ENCODE results near the gene CRMP1.
"Not testable (repeated sequence)": the region's sequence is repeated elsewhere in the genome, so short reads cannot be mapped to it uniquely, and the experiment has no call there.

The CRMP1 gene

DNA sequence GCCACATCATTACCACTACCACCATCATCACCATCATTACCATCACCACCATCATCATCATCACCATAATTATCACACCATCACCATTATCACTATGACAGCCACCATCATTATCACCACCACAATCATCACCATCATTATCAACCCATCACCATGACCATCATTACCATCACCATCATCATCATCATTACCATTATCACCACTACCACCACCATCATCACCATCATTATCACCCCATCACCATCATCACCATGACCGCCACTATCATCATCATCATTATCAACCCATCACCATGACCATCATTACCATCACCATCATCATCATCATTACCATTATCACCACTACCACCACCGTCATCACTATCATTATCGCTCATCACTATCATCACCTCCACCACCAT, 36.5 kb downstream of the CRMP1 start:
- DNase-seq (ENCODE audit: low read depth in 3 of 3), result not testable (repeated sequence)

GRCh38 chr4:5854929-5855328, 38.0 kb downstream of the CRMP1 start:
- no peak for DNase-seq (ENCODE audit: low read depth in 3 of 3)

- DNase-seq (ENCODE audit: low read depth in 3 of 3), result no peak
Observed at GRCh38 chr4:5852523-5853202, 40.2 kb downstream of the CRMP1 start.

- DNase-seq (ENCODE audit: low read depth in 3 of 3), result no peak
Observed at GRCh38 chr4:5851637-5852301, 41.1 kb downstream of the CRMP1 start.

DNA sequence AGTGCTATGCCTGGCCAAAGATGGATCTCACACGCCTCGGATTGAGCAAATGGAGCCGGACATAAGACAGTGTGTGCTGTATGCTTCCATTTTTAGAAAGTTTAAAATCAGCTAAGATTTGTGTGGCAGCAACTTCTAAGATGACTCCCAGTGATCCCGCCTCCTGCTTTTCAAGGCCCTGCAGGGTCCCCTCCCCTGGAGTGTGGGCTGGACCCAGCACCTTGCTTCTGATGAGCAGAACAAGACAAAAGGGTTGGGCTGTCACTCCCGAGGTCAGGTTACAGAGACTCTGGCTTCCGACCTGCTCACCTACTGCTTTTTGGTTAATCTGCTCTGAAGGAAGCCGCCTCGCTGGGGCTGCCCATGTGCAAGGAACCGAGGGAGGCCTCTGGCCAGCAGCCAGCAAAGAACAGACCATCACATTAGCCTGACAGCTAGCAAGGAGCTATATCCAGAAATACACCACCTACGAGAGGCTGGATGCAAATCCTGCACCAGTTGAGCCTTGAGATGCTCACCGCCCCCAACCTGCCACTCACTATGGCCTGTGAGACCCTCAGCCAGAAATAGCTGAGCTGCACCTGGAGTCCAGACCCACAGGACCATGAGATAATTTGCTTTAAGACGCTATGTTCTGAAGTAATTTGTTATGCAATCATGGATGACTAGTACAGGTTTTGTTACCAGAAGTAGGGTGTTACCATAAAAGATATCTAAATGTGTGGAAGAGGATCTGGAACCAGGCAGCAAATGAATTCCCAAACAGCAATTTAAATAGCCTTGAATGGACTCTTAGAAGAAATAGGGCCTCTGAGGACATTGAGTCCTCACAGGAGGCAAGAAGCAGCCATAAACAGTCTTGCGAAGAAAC, 47.6 kb downstream of the CRMP1 start:
- no peak for DNase-seq (ENCODE audit: low read depth in 3 of 3)

- no peak for DNase-seq (ENCODE audit: low read depth in 3 of 3)
Observed at GRCh38 chr4:5843573-5844530, 49.0 kb downstream of the CRMP1 start.

- DNase-seq (ENCODE audit: low read depth in 3 of 3), result no peak
Observed at GRCh38 chr4:5842456-5842855, 50.4 kb downstream of the CRMP1 start.

- DNase-seq (ENCODE audit: low read depth in 3 of 3), result no peak
Observed at GRCh38 chr4:5839751-5840674, 52.9 kb downstream of the CRMP1 start.

DNA sequence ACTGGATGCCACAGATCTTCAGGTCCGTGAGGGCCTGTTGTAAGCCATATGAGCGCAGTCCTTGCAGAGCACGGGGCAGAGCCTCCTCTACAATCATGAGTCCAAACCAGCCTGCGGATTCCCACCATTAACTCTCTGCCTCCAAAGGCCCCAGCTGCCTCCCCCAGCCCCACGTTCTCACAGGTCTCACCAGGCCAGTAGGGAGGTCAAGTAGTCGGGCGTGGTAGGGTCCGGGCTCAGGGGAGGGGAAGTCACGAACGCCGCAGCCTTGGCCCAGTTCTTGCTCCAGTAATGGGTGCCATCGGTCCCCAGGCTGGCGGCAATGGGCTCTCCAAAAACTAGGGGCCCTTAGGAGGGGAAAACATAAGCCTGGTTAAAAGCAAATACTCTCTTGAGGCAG, 53.6 kb downstream of the CRMP1 start:
- DNase-seq (ENCODE audit: low read depth in 3 of 3), result no peak

- DNase-seq (ENCODE audit: low read depth in 3 of 3), result not testable (repeated sequence)
Observed at GRCh38 chr4:5837483-5837882, 55.4 kb downstream of the CRMP1 start.

- no peak for DNase-seq (ENCODE audit: low read depth in 3 of 3)
Observed at GRCh38 chr4:5836943-5837342, 55.9 kb downstream of the CRMP1 start.

GRCh38 chr4:5828005-5828391, 64.9 kb downstream of the CRMP1 start:
- DNase-seq (ENCODE audit: low read depth in 3 of 3), result no peak

- no peak for DNase-seq (ENCODE audit: low read depth in 3 of 3)
Observed at GRCh38 chr4:5827108-5828004, 65.5 kb downstream of the CRMP1 start.

- DNase-seq (ENCODE audit: low read depth in 3 of 3), result no peak
Observed at GRCh38 chr4:5826437-5827107, 66.3 kb downstream of the CRMP1 start.

DNA sequence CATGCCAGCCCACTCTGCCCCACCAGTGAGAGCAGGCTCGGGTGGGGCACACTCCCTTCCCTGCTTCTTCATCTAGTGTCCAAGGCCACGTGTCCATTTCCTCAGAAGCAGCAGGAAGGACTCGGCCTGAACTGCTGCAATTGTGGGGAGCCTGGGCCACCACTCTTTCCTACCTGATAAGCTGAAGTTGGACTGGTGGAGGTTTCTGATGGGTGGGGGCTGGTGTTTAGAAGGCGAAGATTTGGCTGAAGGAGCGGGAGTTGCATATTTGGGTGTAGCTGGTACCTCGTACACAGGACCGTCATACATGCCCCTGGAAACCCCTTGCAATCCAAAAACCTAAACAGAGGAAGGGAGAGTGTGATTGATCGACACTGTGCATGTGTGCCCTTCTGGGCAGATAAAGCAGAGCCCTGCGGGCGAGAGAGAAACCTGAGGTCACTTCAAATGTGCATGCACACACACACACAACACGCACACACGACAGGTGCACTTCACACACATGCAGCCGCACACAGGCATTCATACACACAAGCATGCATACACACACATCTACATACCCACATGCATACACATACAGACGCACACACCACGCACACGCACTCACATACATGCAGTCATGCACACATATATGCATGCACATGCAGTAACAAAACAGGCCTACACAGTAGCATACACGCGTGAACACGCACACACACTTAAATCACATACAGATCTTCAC, 67.4 kb downstream of the CRMP1 start:
- DNase-seq (ENCODE audit: low read depth in 3 of 3), result no peak

- DNase-seq (ENCODE audit: low read depth in 3 of 3), result no peak
Observed at GRCh38 chr4:5824635-5825034, 68.3 kb downstream of the CRMP1 start.

GRCh38 chr4:5824227-5824626, 68.7 kb downstream of the CRMP1 start:
- no peak for DNase-seq (ENCODE audit: low read depth in 3 of 3)

DNA sequence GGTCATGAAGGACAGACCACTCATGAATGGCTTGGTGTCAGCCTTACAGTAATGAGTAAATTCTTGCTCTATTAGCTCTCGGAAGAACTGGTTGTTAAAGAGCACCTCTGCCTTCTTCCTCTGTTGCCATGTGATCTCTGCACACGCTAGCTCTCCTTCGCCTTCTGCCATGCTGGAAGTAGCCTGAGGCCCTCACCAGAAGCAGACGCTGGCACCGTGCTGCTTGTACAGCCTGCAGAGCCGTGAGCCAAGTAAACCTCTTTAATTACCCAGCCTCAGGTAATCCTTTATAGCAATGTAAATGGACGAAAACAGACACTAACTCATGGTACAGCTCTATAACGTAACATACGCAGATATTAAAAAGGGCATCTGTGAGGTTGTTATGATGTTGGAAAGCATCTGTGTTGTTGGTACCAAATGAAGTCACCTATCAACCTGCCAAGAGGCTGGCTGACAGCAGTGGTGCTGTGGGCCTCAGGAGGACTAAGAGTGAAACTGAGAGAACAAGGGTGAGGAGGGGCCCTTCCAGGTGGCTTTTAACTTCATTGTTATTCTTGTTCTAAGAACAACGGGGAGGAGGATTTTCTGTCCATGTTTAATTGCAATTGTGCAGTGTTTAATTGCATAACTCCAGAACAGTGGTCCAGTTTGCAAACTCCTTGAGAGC, 69.2 kb downstream of the CRMP1 start:
- no peak for DNase-seq (ENCODE audit: low read depth in 3 of 3)

Data from stimulated activated CD4-positive, alpha-beta T cell treated with anti-CD3 and anti-CD28 coated beads, TNF-alpha, amount 100 ng/mL, for 4 hours (primary cell).